WERI-Rb-1 (cell line): ENCODE measurements around the gene RIMS4.

Source experiments
- DNase-seq: peaks from one replicate; pipeline ENCODE4 v3.0.0-alpha.2; 2020
- H3K27ac ChIP-seq: fragments of 250-450 bp; sonication (Bioruptor Pico); 2 replicates; pipeline ENCODE4 v1.5.1; 2020; ENCODE audit warnings: mild to moderate bottlenecking, moderate library complexity
- H3K27me3 ChIP-seq: fragments of 250-450 bp; sonication (Bioruptor Pico); 2 replicates; pipeline ENCODE4 v1.5.1; 2021; ENCODE audit warnings: mild to moderate bottlenecking, low read depth, moderate library complexity; ENCODE audit not compliant: insufficient read depth, severe bottlenecking
- H3K36me3 ChIP-seq: fragments of 250-450 bp; sonication (Bioruptor Pico); 2 replicates; pipeline ENCODE4 v1.5.1; 2020; ENCODE audit warnings: mild to moderate bottlenecking, moderate library complexity
- H3K4me3 ChIP-seq: 2 replicates; pipeline ENCODE4 v1.5.1; 2011; ENCODE audit warnings: low read depth, mild to moderate bottlenecking, control low read depth, low read length
- H3K9me3 ChIP-seq: fragments of 250-450 bp; sonication (Bioruptor Pico); 2 replicates; pipeline ENCODE4 v1.5.1; 2021; ENCODE audit warnings: mild to moderate bottlenecking, moderate library complexity; ENCODE audit not compliant: severe bottlenecking
- CTCF ChIP-seq: IDR thresholded peaks from 2 replicates; pipeline ENCODE4 v1.5.1; 2011; ENCODE audit warnings: low read depth, mild to moderate bottlenecking, control low read depth, inconsistent platforms, low read length

Gene RIMS4

GRCh38 chr20:44709797-44710196 lies 100.5 kb downstream of the RIMS4 start:
- no peak for DNase-seq
- no peaks in the 10 kb centered on the region for H3K36me3 ChIP-seq
- H3K27ac ChIP-seq: no peak overlapping the region
- no peak overlapping the region for H3K4me3 ChIP-seq
- H3K27me3 ChIP-seq: no peaks in the 10 kb centered on the region
- no peaks in the 10 kb centered on the region for H3K9me3 ChIP-seq
- TF ChIP-seq CTCF: no peak

- Histone ChIP-seq H3K4me3 (no peak overlapping the region), H3K27me3 (no peaks in the 10 kb centered on the region), H3K36me3 (no peaks in the 10 kb centered on the region), H3K9me3 (no peaks in the 10 kb centered on the region), H3K27ac (no peak overlapping the region)
- DNase-seq: no peak
- no peak for TF ChIP-seq CTCF
These were observed 101.0 kb downstream of the RIMS4 start for GRCh38 chr20:44709380-44709779.

GRCh38 chr20:44707018-44707579 lies 103.2 kb downstream of the RIMS4 start:
- TF ChIP-seq CTCF: no peak
- H3K27me3 ChIP-seq: no peaks in the 10 kb centered on the region

GRCh38 chr20:44706301-44707017 lies 103.9 kb downstream of the RIMS4 start:
- Histone ChIP-seq H3K9me3 (no peaks in the 10 kb centered on the region), H3K27ac (no peak overlapping the region), H3K27me3 (no peaks in the 10 kb centered on the region), H3K4me3 (no peak overlapping the region), H3K36me3 (no peaks in the 10 kb centered on the region)
- DNase-seq: no peak
- no peak for TF ChIP-seq CTCF

More at GRCh38 chr20:44707018-44707579, 103.2 kb downstream of the RIMS4 start:
- no peaks in the 10 kb centered on the region for H3K9me3 ChIP-seq
- no peak overlapping the region for H3K4me3 ChIP-seq
- no peaks in the 10 kb centered on the region for H3K36me3 ChIP-seq
- H3K27ac ChIP-seq: no peak overlapping the region
- no peak for DNase-seq

GRCh38 chr20:44705364-44706094 lies 104.8 kb downstream of the RIMS4 start:
- H3K27me3 ChIP-seq: no peaks in the 10 kb centered on the region
- H3K4me3 ChIP-seq: no peak overlapping the region
- H3K9me3 ChIP-seq: no peaks in the 10 kb centered on the region
- no peak for DNase-seq
- H3K36me3 ChIP-seq: no peaks in the 10 kb centered on the region
- no peak overlapping the region for H3K27ac ChIP-seq
- no peak for TF ChIP-seq CTCF
